AG09319 (cell line): ENCODE results near the gene FRY.
"Not testable (repeated sequence)": the region's sequence is repeated elsewhere in the genome, so short reads cannot be mapped to it uniquely, and the experiment has no call there.

Experiments used
- DNase-seq: peaks from one replicate; pipeline ENCODE4 v3.0.0-alpha.2; 2010; ENCODE audit warnings: low read depth; ENCODE audit errors: extremely low read depth
- TF ChIP-seq, protein P1 (sequence below): IDR thresholded peaks from 2 replicates; pipeline ENCODE4 v1.5.1; 2011; ENCODE audit warnings: low read depth, mild to moderate bottlenecking, inconsistent platforms, low read length, moderate library complexity

The FRY gene

DNA sequence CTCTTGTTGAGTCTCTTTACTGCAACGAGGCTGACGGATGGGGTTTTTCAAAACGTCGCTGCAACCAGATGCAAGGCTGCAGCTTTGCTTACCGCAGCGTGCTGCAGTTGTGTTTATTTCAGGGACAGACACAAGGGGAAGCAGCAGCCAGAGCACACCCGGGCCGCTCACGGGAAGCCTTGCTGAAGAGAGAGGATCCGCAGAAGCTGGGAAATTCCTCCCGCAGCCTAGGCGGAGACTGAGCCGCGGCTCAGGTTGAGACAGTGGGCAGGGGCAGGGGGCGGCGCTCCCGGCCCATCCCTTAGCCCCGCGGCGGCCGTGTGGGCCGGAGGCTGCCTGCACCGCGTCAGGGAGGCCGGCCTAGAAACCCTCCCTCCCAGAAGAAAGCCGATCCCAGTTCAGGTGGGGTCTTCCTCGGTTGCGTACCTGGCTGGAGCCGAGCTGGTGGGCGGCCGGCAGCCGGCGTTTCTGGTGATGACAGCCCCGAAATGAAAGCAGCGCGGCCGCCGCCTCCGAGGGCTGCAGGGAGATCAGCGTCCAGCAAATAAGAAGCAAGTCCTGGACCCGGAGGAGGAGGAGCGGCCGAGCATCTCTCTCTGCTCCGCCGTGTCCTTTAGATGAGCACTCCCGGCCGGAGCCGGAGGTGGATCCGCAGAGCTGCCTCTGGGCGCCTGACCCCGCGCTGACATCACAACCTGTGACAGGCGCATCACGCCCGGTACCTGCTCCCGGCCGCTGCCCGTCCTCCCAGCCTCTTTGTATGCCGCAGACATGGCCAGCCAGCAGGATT lies at the start of gene FRY:
Gene FRY (plus strand): TSS at position 750 of the 790 bp plus-strand sequence. CDS start 22 bp downstream, at position 772.
- TF ChIP-seq, protein P1, sequence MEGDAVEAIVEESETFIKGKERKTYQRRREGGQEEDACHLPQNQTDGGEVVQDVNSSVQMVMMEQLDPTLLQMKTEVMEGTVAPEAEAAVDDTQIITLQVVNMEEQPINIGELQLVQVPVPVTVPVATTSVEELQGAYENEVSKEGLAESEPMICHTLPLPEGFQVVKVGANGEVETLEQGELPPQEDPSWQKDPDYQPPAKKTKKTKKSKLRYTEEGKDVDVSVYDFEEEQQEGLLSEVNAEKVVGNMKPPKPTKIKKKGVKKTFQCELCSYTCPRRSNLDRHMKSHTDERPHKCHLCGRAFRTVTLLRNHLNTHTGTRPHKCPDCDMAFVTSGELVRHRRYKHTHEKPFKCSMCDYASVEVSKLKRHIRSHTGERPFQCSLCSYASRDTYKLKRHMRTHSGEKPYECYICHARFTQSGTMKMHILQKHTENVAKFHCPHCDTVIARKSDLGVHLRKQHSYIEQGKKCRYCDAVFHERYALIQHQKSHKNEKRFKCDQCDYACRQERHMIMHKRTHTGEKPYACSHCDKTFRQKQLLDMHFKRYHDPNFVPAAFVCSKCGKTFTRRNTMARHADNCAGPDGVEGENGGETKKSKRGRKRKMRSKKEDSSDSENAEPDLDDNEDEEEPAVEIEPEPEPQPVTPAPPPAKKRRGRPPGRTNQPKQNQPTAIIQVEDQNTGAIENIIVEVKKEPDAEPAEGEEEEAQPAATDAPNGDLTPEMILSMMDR: peak; percentile 22
- no peak for DNase-seq

DNA sequence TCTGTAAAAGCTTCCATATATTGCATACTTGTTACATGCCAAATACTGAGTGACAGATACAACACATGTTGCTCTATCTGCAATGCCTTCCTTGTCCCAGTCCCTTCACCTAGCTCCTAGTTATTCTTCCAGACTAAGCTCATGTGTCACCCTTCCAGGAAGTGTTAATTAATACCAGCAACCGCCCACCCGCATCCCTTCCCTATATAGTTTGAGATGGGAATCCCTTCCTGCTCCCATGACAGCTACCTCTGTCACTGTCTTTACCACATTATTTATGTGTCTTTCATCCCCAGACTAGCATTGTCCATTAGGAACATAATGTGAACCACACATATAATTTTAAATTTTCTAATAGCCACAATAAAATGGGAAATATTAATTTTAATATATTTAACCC lies 49.5 kb upstream of the FRY start:
- TF ChIP-seq, protein P1: no peak
- no peak for DNase-seq

DNA sequence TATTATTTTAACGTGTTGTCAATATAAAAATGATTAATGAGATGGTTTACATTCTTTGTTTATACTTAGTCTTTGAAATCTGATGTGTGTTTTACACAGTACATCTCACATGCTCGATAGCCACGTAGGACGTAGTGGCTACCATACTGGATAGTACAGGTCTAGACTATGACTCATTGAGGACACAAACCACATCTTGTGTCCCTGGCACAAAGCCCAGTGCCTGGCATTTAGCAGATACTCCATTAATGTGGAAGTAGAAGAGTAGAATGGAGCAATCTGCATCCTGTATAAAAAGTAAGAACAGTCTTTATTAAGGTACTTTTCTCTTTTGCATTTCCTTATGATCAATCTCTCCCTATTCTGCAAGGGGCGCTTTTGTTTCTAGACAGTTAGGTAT lies 49.0 kb upstream of the FRY start:
- DNase-seq: peak; percentile 46

DNA sequence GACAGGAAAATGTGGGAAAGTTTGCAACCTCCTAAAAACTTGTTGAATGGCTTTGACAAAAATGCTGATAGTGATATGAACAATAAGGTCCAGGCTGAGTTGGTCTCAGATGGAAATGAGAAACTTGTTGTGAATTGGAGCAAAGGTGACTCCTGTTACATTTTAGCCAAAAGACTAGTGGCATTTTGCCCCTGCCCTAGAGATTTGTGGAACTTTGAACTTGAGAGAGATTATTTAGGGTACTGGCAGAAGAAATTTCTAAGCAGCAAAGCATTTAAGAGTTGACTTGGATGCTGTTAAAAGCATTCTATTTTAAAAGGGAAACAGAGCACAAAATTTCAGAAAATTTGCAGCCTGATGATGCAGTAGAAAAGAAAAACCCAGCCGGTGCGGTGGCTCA lies 47.9 kb upstream of the FRY start:
- not testable (repeated sequence) for DNase-seq

More for the DNA sequence above, 49.0 kb upstream of the FRY start:
- TF ChIP-seq, protein P1: no peak

DNA sequence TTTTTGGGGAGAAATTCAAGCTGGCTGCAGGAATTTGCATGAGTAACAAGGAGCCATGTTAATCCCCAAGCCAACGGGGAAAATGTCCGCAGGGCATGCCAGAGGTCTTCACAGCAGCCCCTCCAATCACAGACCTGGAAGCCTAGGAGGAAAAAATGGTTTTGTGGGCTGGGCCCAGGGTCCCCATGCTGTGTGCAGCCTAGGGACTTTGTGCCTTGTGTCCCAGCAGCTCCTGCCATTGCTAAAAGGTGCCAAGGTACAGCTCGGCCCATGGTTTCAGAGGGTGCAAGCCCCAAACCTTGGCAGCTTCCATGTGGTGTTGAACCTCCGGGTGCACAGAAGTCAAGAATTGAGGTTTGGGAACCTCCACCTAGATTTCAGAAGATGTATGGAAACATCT lies 47.2 kb upstream of the FRY start:
- DNase-seq: not testable (repeated sequence)

DNA sequence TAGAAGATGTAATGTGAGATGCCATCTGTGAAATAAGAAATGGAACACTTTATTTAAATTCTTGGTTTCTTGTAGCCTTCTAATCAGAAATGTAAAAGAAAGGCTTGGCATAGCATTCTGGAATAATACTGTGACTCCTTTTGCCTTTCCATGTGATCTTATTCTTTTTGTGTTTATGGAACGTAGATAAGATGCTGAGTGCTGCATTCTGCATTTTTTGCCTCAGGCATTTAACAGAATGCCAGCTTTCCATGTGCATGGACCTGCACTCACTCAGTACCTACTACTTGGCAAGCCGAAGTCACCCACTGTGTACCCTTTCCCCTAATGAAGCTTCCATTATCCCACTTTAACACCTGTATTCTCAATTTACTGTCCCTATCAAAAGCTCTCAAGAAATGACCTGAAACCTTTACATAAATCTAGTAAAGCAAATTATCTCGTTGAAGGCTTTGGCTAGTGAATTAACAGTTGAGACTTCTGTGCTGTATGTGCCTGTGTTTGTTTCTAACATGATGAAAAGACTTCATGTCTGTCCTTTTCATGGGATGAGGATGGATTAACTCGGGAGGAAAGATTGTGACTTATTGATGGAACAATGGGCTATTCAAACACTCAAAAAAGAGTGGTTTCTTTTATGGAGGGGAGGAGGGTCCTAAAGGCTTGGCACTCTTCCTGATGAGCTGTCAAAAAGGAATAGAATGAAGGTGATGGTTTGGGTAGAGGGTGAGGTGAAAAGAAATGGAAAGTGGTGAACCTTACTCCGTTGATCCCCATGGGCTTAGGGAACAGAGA lies 44.7 kb upstream of the FRY start:
- DNase-seq: no peak
- TF ChIP-seq, protein P1: no peak

DNA sequence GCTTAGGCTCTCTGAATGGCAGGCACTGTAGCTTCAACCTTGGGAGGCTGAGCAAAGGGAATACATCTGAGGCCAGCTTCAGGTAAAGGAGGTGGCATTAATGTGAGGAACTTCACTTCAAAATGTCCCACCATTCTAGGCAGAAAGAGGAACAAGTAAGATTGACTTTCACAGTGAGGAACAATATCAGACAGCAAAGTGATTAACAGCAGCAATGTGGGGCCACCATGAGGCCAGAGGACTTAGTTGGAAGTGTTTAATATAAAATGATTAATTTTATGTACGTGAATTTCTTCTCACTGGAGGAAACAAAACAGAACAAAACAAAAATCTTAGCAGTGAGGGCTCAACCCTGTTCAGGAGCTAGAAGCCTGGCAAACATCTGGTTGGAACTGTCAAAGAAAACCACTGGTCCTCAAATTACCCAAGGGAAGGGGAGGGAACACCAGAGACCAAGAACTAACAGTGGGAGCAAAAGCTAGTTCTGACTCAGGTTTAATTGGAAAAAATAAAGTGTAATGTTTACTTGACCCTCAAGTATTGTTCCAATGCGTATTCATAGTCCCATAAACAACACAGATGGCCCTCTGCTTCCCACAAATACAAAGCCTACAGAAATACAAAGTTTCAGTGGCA lies 43.9 kb upstream of the FRY start:
- TF ChIP-seq, protein P1: no peak; the same call in 1 of the 2 replicates
- DNase-seq: no peak

DNA sequence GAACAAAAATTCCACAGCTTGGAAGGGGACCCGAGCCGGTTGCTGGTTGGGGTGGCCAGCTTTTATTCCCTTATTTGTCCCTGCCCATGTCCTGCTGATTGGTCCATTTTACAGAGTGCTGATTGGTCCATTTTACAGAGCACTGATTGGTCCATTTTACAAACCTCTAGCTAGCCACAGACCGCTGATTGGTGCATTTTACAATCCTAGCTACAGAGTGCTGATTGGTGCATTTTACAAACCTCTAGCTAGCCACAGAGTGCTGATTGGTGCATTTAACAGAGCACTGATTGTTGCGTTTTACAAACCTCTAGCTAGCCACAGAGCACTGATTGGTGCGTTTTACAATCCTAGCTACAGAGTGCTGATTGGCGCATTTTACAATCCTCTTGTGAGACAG lies 37.2 kb upstream of the FRY start:
- DNase-seq: not testable (repeated sequence)
